ENCODE data around the gene ZSWIM7. TPM values are rescaled to one million over a fixed set of nuclear protein-coding genes. Genes with fewer than 3 reads are reported as not detected.

The ZSWIM7 gene
- total RNA-seq, 4 donors from 2014 or later = 9.7 to 23.9 (median 16.8) TPM

- TF ChIP-seq CTCF (IDR thresholded peaks at IDR 0.05; ENCODE audit: low read depth) = no peak
These were observed 7.9 kb upstream of the ZSWIM7 start for GRCh38 chr17:16007439-16007838.

- TF ChIP-seq CTCF (IDR thresholded peaks at IDR 0.05; ENCODE audit: low read depth) = no peak
These were observed 6.1 kb upstream of the ZSWIM7 start for GRCh38 chr17:16005636-16006035.

- no peak for TF ChIP-seq CTCF (IDR thresholded peaks at IDR 0.05; ENCODE audit: low read depth)
These were observed 4.3 kb upstream of the ZSWIM7 start for GRCh38 chr17:16003841-16004240.

GRCh38 chr17:16002708-16003260, 3.3 kb upstream of the ZSWIM7 start:
- TF ChIP-seq CTCF (IDR thresholded peaks at IDR 0.05; ENCODE audit: low read depth) = no peak

GRCh38 chr17:16001226-16001897, 1.9 kb upstream of the ZSWIM7 start:
- TF ChIP-seq CTCF (IDR thresholded peaks at IDR 0.05; ENCODE audit: low read depth) = no peak

GRCh38 chr17:15999974-16000827, 697 bp upstream of the ZSWIM7 start:
- no peak for TF ChIP-seq CTCF (IDR thresholded peaks at IDR 0.05; ENCODE audit: low read depth)

GRCh38 chr17:15998031-15998562, 1.4 kb downstream of the ZSWIM7 start:
- TF ChIP-seq CTCF (IDR thresholded peaks at IDR 0.05; ENCODE audit: low read depth) = no peak
